ENCODE data around the gene SCP2.

Gene SCP2

GRCh38 chr1:52906135-52906603 is 20.9 kb upstream of the SCP2 start:
- no peaks in the 10 kb centered on the region for H3K9me3 ChIP-seq (ENCODE audit: control insufficient read depth, low read length)
- H3K9ac ChIP-seq (ENCODE audit: low read length) = no peak overlapping the region
- no peaks in the 10 kb centered on the region for H3K27me3 ChIP-seq (replicated peaks; ENCODE audit: control insufficient read depth, insufficient read depth, low read length)
- peaks cover 7% of the 10 kb centered on the region for H3K4me1 ChIP-seq (ENCODE audit: control insufficient read depth, insufficient read depth, low read length)
- no peak for DNase-seq (ENCODE audit: low read depth)
- no peak overlapping the region for H3K4me3 ChIP-seq (ENCODE audit: low read length)
- peaks cover 2% of the 10 kb centered on the region for H3K36me3 ChIP-seq (ENCODE audit: control insufficient read depth, insufficient read depth, low read length, severe bottlenecking)

- Histone ChIP-seq H3K27me3 (replicated peaks; ENCODE audit: control insufficient read depth, insufficient read depth, low read length) (no peaks in the 10 kb centered on the region), H3K36me3 (ENCODE audit: control insufficient read depth, insufficient read depth, low read length, severe bottlenecking) (peaks cover 2% of the 10 kb centered on the region), H3K4me1 (ENCODE audit: control insufficient read depth, insufficient read depth, low read length) (peaks cover 7% of the 10 kb centered on the region), H3K9ac (ENCODE audit: low read length) (no peak overlapping the region), H3K4me3 (ENCODE audit: low read length) (no peak overlapping the region), H3K9me3 (ENCODE audit: control insufficient read depth, low read length) (no peaks in the 10 kb centered on the region)
- DNase-seq (ENCODE audit: low read depth) = no peak
Measured at GRCh38 chr1:52907068-52907811, 19.8 kb upstream of the SCP2 start.

- H3K9ac ChIP-seq (ENCODE audit: low read length) = no peak overlapping the region
- no peaks in the 10 kb centered on the region for H3K27me3 ChIP-seq (replicated peaks; ENCODE audit: control insufficient read depth, insufficient read depth, low read length)
- H3K4me3 ChIP-seq (ENCODE audit: low read length) = no peak overlapping the region
- H3K36me3 ChIP-seq (ENCODE audit: control insufficient read depth, insufficient read depth, low read length, severe bottlenecking) = peaks cover 2% of the 10 kb centered on the region
- no peaks in the 10 kb centered on the region for H3K9me3 ChIP-seq (ENCODE audit: control insufficient read depth, low read length)
- H3K4me1 ChIP-seq (ENCODE audit: control insufficient read depth, insufficient read depth, low read length) = peaks cover 7% of the 10 kb centered on the region
- no peak for DNase-seq (ENCODE audit: low read depth)
Measured at GRCh38 chr1:52907812-52908153, 19.3 kb upstream of the SCP2 start.

- Histone ChIP-seq H3K9me3 (ENCODE audit: control insufficient read depth, low read length) (no peaks in the 10 kb centered on the region), H3K9ac (ENCODE audit: low read length) (no peak overlapping the region), H3K4me1 (ENCODE audit: control insufficient read depth, insufficient read depth, low read length) (peaks cover 38% of the 10 kb centered on the region), H3K27me3 (replicated peaks; ENCODE audit: control insufficient read depth, insufficient read depth, low read length) (no peaks in the 10 kb centered on the region), H3K4me3 (ENCODE audit: low read length) (no peak overlapping the region), H3K36me3 (ENCODE audit: control insufficient read depth, insufficient read depth, low read length, severe bottlenecking) (no peaks in the 10 kb centered on the region)
- DNase-seq (ENCODE audit: low read depth) = no peak
Measured at GRCh38 chr1:52911541-52911940, 15.5 kb upstream of the SCP2 start.

- Histone ChIP-seq H3K9ac (ENCODE audit: low read length) (no peak overlapping the region), H3K4me1 (ENCODE audit: control insufficient read depth, insufficient read depth, low read length) (peaks cover 45% of the 10 kb centered on the region), H3K4me3 (ENCODE audit: low read length) (no peak overlapping the region), H3K9me3 (ENCODE audit: control insufficient read depth, low read length) (no peaks in the 10 kb centered on the region), H3K36me3 (ENCODE audit: control insufficient read depth, insufficient read depth, low read length, severe bottlenecking) (no peaks in the 10 kb centered on the region), H3K27me3 (replicated peaks; ENCODE audit: control insufficient read depth, insufficient read depth, low read length) (no peaks in the 10 kb centered on the region)
- no peak for DNase-seq (ENCODE audit: low read depth)
Measured at GRCh38 chr1:52913014-52913413, 14.1 kb upstream of the SCP2 start.

GRCh38 chr1:52913537-52913936 is 13.5 kb upstream of the SCP2 start:
- Histone ChIP-seq H3K27me3 (replicated peaks; ENCODE audit: control insufficient read depth, insufficient read depth, low read length) (no peaks in the 10 kb centered on the region), H3K4me1 (ENCODE audit: control insufficient read depth, insufficient read depth, low read length) (peaks cover 45% of the 10 kb centered on the region), H3K36me3 (ENCODE audit: control insufficient read depth, insufficient read depth, low read length, severe bottlenecking) (no peaks in the 10 kb centered on the region), H3K4me3 (ENCODE audit: low read length) (no peak overlapping the region), H3K9me3 (ENCODE audit: control insufficient read depth, low read length) (no peaks in the 10 kb centered on the region), H3K9ac (ENCODE audit: low read length) (no peak overlapping the region)
- no peak for DNase-seq (ENCODE audit: low read depth)

- H3K4me1 ChIP-seq (ENCODE audit: control insufficient read depth, insufficient read depth, low read length) = peaks cover 45% of the 10 kb centered on the region
- no peak overlapping the region for H3K9ac ChIP-seq (ENCODE audit: low read length)
- no peaks in the 10 kb centered on the region for H3K9me3 ChIP-seq (ENCODE audit: control insufficient read depth, low read length)
- no peak for DNase-seq (ENCODE audit: low read depth)
- H3K36me3 ChIP-seq (ENCODE audit: control insufficient read depth, insufficient read depth, low read length, severe bottlenecking) = no peaks in the 10 kb centered on the region
- H3K27me3 ChIP-seq (replicated peaks; ENCODE audit: control insufficient read depth, insufficient read depth, low read length) = no peaks in the 10 kb centered on the region
- no peak overlapping the region for H3K4me3 ChIP-seq (ENCODE audit: low read length)
Measured at GRCh38 chr1:52914463-52914862, 12.6 kb upstream of the SCP2 start.

GRCh38 chr1:52915211-52915854 is 11.7 kb upstream of the SCP2 start:
- H3K4me3 ChIP-seq (ENCODE audit: low read length) = no peak overlapping the region
- peaks cover 45% of the 10 kb centered on the region for H3K4me1 ChIP-seq (ENCODE audit: control insufficient read depth, insufficient read depth, low read length)
- H3K9ac ChIP-seq (ENCODE audit: low read length) = peak overlapping the region; percentile 56
- H3K9me3 ChIP-seq (ENCODE audit: control insufficient read depth, low read length) = no peaks in the 10 kb centered on the region
- no peak for DNase-seq (ENCODE audit: low read depth)
- no peaks in the 10 kb centered on the region for H3K36me3 ChIP-seq (ENCODE audit: control insufficient read depth, insufficient read depth, low read length, severe bottlenecking)
- H3K27me3 ChIP-seq (replicated peaks; ENCODE audit: control insufficient read depth, insufficient read depth, low read length) = no peaks in the 10 kb centered on the region

- H3K9ac ChIP-seq (ENCODE audit: low read length) = peak overlapping the region; percentile 56
- no peak for DNase-seq (ENCODE audit: low read depth)
- no peak overlapping the region for H3K4me3 ChIP-seq (ENCODE audit: low read length)
- H3K9me3 ChIP-seq (ENCODE audit: control insufficient read depth, low read length) = no peaks in the 10 kb centered on the region
- no peaks in the 10 kb centered on the region for H3K27me3 ChIP-seq (replicated peaks; ENCODE audit: control insufficient read depth, insufficient read depth, low read length)
- no peaks in the 10 kb centered on the region for H3K36me3 ChIP-seq (ENCODE audit: control insufficient read depth, insufficient read depth, low read length, severe bottlenecking)
- peaks cover 45% of the 10 kb centered on the region for H3K4me1 ChIP-seq (ENCODE audit: control insufficient read depth, insufficient read depth, low read length)
Measured at GRCh38 chr1:52915855-52916220, 11.2 kb upstream of the SCP2 start.

GRCh38 chr1:52916241-52916975 is 10.7 kb upstream of the SCP2 start:
- Histone ChIP-seq H3K4me3 (ENCODE audit: low read length) (no peak overlapping the region), H3K36me3 (ENCODE audit: control insufficient read depth, insufficient read depth, low read length, severe bottlenecking) (no peaks in the 10 kb centered on the region), H3K9me3 (ENCODE audit: control insufficient read depth, low read length) (no peaks in the 10 kb centered on the region), H3K27me3 (replicated peaks; ENCODE audit: control insufficient read depth, insufficient read depth, low read length) (no peaks in the 10 kb centered on the region), H3K9ac (ENCODE audit: low read length) (peak overlapping the region; percentile 56), H3K4me1 (ENCODE audit: control insufficient read depth, insufficient read depth, low read length) (peaks cover 45% of the 10 kb centered on the region)
- no peak for DNase-seq (ENCODE audit: low read depth)

- Histone ChIP-seq H3K27me3 (replicated peaks; ENCODE audit: control insufficient read depth, insufficient read depth, low read length) (no peaks in the 10 kb centered on the region), H3K4me3 (ENCODE audit: low read length) (no peak overlapping the region), H3K9me3 (ENCODE audit: control insufficient read depth, low read length) (no peaks in the 10 kb centered on the region), H3K36me3 (ENCODE audit: control insufficient read depth, insufficient read depth, low read length, severe bottlenecking) (no peaks in the 10 kb centered on the region), H3K9ac (ENCODE audit: low read length) (no peak overlapping the region), H3K4me1 (ENCODE audit: control insufficient read depth, insufficient read depth, low read length) (peaks cover 45% of the 10 kb centered on the region)
- DNase-seq (ENCODE audit: low read depth) = no peak
Measured at GRCh38 chr1:52917156-52917555, 9.9 kb upstream of the SCP2 start.

All from adipocyte (in vitro differentiated cells).